GM18499 (cell line): Measurements from ENCODE around the gene HNRNPDL.
"Not testable (repeated sequence)": the region's sequence is repeated elsewhere in the genome, so short reads cannot be mapped to it uniquely, and the experiment has no call there.

Experiments
- ATAC-seq: cut with Tn5 transposase; IDR thresholded peaks from one replicate; pipeline ENCODE4 v1.9.1; 2021; ENCODE audit warnings: moderate number of reproducible peaks; ENCODE audit not compliant: insufficient read depth, unreplicated experiment

HNRNPDL gene

GRCh38 chr4:82430193-82430963 lies at the start of gene HNRNPDL, which contains the start of gene ENOPH1:
Gene HNRNPDL (minus strand): TSS chr4:82430462. CDS start chr4:82429690, 772 bp downstream.
Gene ENOPH1 (plus strand): TSS chr4:82430590. CDS start chr4:82430830, 240 bp downstream.
- ATAC-seq: peak; percentile 62

DNA sequence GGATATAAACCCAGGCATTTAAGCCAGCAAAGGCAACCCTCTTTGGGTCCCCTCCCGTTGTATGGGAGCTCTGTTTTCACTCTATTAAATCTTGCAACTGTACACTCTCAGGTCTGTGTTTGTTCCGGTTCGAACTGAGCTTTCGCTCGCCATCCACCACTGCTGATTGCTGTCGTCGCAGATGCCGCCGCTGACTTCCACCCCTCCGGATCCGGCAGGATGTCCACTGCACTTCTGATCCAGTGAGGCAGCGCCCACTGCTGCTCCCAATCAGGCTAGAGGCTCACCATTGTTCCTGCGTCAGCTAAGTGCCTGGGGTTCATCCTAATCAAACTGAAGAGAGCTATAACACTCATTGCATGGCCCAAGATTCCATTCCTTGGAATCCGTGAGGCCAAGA lies 49.3 kb upstream of the HNRNPDL start:
- ATAC-seq: no peak

- ATAC-seq: not testable (repeated sequence)
These were observed 47.2 kb upstream of the HNRNPDL start for GRCh38 chr4:82477469-82477868.

DNA sequence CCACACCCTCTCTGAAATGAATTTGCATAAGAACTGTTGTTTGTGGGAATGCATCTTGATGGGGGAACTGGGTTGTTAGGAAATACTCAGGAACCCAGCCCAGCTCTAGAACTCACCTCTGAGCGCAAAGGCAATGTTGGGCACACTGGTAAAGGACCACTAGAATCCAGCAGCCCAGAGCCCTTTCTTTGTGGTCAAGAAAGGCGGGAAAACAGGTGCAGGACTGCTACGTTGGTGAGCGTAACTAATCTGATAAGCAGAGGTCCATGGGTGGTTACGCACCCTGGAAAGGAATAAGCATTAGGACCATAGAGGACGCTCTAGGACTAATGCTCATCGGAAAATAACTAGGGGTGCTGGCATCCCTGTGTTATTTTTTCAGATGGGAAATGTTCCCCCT lies 45.7 kb upstream of the HNRNPDL start:
- not testable (repeated sequence) for ATAC-seq

GRCh38 chr4:82473621-82474164 lies 43.4 kb upstream of the HNRNPDL start:
- ATAC-seq: no peak

DNA sequence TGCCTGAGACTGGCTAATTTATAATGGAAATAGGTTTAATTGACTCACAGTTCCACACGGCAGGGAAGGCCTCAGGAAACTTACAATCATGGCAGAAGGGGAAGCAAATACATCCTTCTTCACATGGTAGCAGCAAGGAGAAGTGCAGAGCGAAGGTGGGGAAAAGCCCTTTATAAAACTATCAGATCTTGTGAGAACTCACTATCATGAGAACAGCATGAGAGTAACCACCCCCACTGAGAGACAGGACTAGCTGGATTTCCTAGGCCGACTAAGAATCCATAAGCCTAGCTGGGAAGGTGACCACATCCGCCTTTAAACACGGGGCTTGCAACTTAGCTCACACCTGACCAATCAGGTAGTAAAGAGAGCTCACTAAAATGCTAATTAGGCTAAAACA lies 42.8 kb upstream of the HNRNPDL start:
- not testable (repeated sequence) for ATAC-seq

- no peak for ATAC-seq
These were observed 39.6 kb upstream of the HNRNPDL start for GRCh38 chr4:82469791-82470345.

- ATAC-seq: no peak
These were observed 37.2 kb upstream of the HNRNPDL start for GRCh38 chr4:82467471-82467870.

DNA sequence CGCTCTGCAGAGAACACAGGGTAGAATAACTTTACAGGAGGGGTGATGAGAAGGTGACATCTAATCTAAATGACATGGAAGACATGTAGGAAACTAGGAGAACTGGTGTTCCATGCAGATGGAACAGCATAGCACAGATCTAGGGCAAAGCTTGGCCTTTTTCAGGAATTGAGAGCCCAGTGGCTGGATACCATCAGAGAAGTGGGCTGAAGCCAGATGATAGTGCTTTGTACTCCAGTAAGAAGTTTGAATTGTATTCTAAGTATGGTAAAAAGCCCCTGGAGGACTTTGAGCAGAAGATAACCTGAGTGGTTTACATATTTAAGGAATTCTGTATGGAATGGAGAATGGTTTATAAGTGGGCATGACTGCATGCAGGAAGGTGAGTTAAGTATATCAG lies 33.0 kb upstream of the HNRNPDL start:
- no peak for ATAC-seq

DNA sequence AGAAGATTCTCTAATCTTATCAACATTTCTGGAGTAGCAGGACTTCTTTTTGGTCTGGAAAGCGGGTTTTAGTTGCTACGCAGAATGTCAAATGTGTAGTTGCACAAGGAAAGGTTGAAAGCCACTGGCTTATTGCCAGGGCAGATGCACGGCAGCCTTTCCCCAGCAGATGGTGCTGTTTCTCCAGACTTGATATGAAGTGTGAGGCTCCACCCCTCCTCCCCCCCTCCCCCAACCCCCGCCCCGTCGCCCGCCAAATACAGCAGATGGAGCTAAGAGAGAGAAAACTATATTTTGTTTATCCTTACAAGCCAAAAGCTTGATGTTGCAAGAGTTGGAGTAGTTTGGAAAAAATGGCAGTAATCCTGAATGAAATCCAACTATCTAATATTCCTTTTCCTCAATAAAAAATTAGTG lies 32.2 kb upstream of the HNRNPDL start:
- peak; percentile 62 for ATAC-seq

DNA sequence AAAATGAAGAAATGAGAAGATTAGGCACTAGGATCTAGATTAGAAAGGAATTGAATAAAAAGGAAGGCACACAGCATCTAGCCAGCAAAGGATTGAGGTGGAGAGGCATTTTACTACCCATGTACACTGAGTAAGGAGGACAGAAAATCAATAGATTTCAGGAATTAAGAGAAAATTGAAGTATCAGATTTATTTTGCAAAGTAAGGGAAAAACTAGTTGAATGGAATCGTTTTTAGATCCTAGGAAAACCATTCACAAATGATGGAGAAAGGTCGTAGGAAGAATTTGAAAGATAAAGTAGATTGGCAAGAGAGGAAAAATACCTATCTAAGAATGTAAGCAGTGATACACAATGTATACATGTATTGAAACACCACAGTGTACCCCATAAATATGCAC lies 31.4 kb upstream of the HNRNPDL start:
- no peak for ATAC-seq

DNA sequence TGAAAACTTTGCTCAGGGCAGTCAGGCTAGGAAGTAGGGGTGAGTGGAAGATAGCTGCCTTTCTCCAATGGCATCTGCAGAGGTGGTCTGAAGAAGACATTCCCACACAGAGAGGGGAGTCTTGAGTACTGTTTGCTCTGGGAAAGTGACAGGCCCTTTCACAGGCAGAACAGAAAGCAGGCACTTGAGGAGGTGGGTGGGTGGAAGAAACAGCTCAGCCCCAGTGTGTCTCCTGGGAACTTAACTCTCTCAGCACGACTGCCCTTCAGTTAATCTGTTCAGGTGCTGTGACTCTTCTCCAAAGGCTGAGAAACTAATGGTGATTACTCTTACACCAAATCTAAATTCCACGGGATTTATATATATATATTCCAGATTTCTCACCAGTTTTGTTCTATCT lies 28.5 kb upstream of the HNRNPDL start:
- no peak for ATAC-seq

- no peak for ATAC-seq
These were observed 27.0 kb upstream of the HNRNPDL start for GRCh38 chr4:82457266-82457665.

DNA sequence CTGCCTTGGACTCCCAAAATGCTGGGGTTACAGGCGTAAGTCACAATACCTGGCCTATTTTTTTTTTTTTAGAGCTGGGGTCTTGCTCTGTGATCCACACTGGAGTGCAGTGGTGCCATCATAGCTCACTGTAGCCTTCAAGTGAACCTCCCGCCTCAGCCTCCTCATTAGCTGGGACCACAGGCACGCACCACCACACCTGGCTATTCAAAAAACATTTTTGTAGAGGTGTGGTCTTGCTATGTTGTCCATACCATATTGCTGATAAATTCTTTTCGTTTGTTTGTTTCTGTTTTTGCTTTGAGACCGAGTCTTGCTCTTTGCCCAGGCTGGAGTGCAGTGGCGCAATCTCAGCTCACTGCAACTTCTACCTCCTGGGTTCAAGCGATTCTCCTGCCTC lies 21.8 kb upstream of the HNRNPDL start:
- ATAC-seq: no peak

GRCh38 chr4:82450966-82451755 lies 20.9 kb upstream of the HNRNPDL start:
- ATAC-seq: no peak

DNA sequence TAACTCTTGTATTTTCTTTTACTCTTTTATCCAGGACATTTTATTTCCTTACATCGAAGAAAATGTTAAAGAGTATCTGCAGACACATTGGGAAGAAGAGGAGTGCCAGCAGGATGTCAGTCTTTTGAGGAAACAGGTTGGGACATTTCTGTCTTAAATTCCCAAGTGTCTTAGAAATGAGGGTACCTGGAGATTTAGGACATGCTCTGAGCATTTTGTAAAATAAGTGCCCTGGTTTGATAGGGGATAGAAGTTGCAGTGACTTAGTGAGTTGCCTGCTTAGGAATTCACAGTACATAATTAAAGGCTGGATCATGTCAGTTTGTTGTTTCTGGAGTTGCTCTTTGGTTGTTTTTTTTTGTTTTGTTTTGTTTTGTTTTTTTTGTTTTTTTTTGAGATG lies 17.6 kb upstream of the HNRNPDL start:
- no peak for ATAC-seq

DNA sequence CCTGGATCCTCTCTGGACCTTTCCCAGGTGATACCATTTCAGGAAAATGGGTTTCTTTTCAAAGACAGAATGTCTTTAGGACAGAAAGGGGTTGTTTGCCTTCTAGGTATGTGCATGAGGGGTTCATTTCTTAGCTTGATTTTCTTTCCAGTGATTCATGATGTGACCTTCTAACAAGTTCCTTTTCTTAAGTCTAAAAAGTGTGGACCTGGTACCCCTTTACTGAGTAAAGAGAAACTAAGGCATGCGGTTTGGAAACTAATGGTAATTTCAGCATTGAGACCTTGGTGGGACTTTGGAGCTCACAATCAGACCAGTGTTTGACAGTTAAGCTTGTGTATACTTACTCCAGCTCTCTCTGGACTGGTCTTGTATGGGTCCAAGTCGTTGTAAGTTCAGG lies 8.8 kb upstream of the HNRNPDL start:
- no peak for ATAC-seq

DNA sequence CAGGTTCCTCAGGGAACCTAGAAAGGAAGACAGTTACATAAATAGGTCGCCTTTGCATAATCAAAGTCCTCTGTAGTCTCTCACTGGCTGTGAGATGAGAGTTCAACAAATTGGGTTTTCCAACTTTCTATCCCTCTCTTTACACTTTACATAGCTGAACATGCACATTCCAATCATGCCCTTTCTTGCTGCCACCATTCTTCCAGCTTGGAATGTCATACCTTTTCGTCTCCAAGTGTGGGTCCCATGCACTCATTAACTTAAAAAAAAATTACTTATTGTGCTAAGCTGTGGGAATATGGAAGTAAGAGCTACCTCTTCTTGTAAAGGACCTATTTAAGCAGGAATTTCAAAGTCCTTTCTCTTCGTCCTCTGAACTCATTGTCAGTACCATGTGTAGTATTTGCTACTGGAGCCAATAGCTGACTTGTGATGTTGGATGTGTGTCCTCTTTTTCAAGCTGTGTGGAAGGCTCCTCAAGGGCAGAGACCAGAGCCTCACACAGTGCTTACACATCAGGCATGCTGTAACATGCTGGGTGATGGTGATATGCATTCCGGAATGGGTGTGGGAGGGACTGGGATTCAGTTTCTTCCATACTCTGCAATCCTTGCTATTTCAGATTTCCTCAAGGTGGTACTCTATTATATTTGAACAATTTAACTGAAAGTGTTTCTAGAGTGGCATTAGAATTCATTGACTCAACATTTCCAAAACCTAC lies 7.2 kb upstream of the HNRNPDL start:
- ATAC-seq: no peak

- ATAC-seq: no peak
These were observed 6.5 kb upstream of the HNRNPDL start for GRCh38 chr4:82436780-82437179.

DNA sequence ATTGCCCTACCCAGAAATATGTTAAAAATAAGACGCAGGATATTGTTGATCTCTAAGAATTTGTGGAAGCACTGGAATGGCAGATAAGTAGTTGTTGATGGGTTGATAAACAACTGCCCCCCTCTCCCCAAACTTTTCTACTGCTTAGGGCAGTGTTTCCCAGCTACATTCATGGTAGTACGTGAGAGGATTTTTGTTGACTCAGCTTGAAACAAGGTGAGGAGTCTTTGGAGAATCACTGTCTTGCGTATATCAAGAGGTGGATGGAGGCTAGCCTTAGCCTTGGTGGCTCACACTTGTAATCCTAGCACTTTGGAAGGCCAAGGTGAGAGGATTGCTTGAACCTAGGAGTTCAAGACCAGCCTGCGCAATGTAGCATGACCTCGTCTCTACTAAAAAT lies 5.9 kb upstream of the HNRNPDL start:
- no peak for ATAC-seq
